Panc1 (cell line): ENCODE measurements around the gene SNED1.

Experiments used
- POLR2AphosphoS5 ChIP-seq: IDR thresholded peaks from 2 replicates; pipeline ENCODE4 v1.6.1; 2012; ENCODE audit warnings: mild to moderate bottlenecking, low read depth, low read length, moderate library complexity
- SIN3A ChIP-seq: IDR thresholded peaks from 2 replicates; pipeline ENCODE4 v1.6.1; 2012; ENCODE audit warnings: low read depth, mild to moderate bottlenecking, low read length, moderate library complexity, borderline replicate concordance; ENCODE audit not compliant: insufficient read depth
- TCF7L2 ChIP-seq: IDR thresholded peaks from 2 replicates; pipeline ENCODE4 v1.6.1; 2011; ENCODE audit warnings: mild to moderate bottlenecking, low read depth, low read length, inconsistent platforms
- TF ChIP-seq, protein P1 (sequence below): fragments of 450-650 bp; IDR thresholded peaks from 2 replicates; pipeline ENCODE4 v1.5.1; 2017; ENCODE audit warnings: mild to moderate bottlenecking
- TF ChIP-seq, protein P2 (sequence below), 2 experiments: IDR thresholded peaks; 2 replicates each; pipeline ENCODE4 v1.6.1; 2011 to 2012; ENCODE audit warnings: low read depth in 2 of 2, control low read depth in 1 of 2, low read length in 1 of 2, mild to moderate bottlenecking in 1 of 2, moderate library complexity in 1 of 2; ENCODE audit not compliant: insufficient read depth in 1 of 2

DNA sequence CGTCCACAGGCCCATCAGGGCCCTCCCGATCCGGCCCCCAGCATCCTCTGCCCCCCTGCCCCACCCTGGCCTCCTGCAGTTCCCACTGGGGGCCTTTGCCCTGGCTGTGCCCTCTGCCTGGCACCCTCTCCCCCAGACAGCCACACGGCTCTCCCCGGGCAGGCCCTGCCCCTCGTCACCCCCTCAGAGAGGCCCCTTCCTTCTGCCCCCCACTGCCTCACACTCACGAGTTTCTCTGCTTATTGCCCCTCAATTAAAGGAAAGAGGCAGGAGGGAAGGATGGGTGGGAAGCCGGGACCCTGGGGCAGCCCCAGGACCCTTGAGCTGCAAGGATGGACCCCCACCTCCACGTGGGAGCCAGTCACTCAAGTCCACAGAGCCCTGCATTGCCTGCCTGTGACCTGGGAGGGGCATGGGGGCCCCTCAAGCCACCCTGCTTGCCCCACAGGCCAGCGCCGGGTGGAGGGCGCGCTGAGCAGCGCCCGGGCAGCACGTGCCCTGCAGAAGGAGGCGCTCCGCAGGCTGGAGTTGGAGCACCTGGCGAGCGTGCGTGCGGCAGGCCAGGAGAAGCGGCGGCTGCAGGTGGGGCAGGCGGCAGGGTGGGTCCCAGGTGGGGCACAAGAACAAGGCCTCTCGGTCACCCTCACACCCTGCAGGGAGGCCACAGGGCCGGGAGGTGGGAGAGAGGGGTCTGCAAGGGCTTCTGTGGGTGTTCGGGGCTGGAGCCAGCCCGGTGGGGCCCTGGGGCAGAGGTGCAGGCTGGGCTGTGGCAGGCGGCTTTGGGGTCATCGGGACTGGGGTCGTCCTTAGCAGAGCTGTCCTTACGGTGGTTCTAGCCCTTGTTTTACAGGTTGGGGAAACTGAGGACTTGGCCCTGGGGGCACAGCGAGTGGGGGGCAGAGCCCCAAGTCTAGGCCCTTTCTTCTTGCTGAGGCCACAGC lies 30.5 kb upstream of the SNED1 start:
- no peak for TF ChIP-seq TCF7L2
- TF ChIP-seq, protein P1, sequence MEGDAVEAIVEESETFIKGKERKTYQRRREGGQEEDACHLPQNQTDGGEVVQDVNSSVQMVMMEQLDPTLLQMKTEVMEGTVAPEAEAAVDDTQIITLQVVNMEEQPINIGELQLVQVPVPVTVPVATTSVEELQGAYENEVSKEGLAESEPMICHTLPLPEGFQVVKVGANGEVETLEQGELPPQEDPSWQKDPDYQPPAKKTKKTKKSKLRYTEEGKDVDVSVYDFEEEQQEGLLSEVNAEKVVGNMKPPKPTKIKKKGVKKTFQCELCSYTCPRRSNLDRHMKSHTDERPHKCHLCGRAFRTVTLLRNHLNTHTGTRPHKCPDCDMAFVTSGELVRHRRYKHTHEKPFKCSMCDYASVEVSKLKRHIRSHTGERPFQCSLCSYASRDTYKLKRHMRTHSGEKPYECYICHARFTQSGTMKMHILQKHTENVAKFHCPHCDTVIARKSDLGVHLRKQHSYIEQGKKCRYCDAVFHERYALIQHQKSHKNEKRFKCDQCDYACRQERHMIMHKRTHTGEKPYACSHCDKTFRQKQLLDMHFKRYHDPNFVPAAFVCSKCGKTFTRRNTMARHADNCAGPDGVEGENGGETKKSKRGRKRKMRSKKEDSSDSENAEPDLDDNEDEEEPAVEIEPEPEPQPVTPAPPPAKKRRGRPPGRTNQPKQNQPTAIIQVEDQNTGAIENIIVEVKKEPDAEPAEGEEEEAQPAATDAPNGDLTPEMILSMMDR, result no peak
- TF ChIP-seq SIN3A, result no peak
- TF ChIP-seq, protein P2, sequence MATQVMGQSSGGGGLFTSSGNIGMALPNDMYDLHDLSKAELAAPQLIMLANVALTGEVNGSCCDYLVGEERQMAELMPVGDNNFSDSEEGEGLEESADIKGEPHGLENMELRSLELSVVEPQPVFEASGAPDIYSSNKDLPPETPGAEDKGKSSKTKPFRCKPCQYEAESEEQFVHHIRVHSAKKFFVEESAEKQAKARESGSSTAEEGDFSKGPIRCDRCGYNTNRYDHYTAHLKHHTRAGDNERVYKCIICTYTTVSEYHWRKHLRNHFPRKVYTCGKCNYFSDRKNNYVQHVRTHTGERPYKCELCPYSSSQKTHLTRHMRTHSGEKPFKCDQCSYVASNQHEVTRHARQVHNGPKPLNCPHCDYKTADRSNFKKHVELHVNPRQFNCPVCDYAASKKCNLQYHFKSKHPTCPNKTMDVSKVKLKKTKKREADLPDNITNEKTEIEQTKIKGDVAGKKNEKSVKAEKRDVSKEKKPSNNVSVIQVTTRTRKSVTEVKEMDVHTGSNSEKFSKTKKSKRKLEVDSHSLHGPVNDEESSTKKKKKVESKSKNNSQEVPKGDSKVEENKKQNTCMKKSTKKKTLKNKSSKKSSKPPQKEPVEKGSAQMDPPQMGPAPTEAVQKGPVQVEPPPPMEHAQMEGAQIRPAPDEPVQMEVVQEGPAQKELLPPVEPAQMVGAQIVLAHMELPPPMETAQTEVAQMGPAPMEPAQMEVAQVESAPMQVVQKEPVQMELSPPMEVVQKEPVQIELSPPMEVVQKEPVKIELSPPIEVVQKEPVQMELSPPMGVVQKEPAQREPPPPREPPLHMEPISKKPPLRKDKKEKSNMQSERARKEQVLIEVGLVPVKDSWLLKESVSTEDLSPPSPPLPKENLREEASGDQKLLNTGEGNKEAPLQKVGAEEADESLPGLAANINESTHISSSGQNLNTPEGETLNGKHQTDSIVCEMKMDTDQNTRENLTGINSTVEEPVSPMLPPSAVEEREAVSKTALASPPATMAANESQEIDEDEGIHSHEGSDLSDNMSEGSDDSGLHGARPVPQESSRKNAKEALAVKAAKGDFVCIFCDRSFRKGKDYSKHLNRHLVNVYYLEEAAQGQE (IDR thresholded peaks at IDR 0.05; ENCODE audit: insufficient read depth in 1 of 2, low read depth in 2 of 2, low read length in 1 of 2), result no peak
- TF ChIP-seq POLR2AphosphoS5, result no peak
